Prostate gland (tissue), 2 donors: ENCODE measurements around the gene STARD6.

ENCODE experiments used
- CTCF ChIP-seq, 4 experiments: fragments of 200-600 bp in 2 of 4; fragments of 450-650 bp in 2 of 4; sonication (generic) in 2 of 4; IDR thresholded peaks; 1 replicate in 3 of 4; 2 replicates in 1 of 4; pipeline ENCODE4 v1.5.1; 2016 to 2019; ENCODE audit warnings: antibody characterized with exemption in 4 of 4, mild to moderate bottlenecking in 2 of 4, moderate library complexity in 2 of 4
- POLR2A ChIP-seq: fragments of 450-650 bp; IDR thresholded peaks from one replicate; pipeline ENCODE4 v1.6.1; 2016; ENCODE audit warnings: antibody characterized with exemption, mild to moderate bottlenecking
- POLR2AphosphoS5 ChIP-seq: sonication (generic); formaldehyde crosslinking; IDR thresholded peaks from one replicate; pipeline ENCODE4 v1.6.1; 2017; ENCODE audit warnings: antibody characterized with exemption

- no peak for TF ChIP-seq POLR2AphosphoS5
- TF ChIP-seq CTCF (IDR thresholded peaks at IDR 0.05) = no peak
- TF ChIP-seq POLR2A = no peak
Measured at GRCh38 chr18:54330768-54331548, 26.7 kb downstream of the STARD6 start.
